ENCODE data around the gene PRSS33.

The PRSS33 gene

DNA sequence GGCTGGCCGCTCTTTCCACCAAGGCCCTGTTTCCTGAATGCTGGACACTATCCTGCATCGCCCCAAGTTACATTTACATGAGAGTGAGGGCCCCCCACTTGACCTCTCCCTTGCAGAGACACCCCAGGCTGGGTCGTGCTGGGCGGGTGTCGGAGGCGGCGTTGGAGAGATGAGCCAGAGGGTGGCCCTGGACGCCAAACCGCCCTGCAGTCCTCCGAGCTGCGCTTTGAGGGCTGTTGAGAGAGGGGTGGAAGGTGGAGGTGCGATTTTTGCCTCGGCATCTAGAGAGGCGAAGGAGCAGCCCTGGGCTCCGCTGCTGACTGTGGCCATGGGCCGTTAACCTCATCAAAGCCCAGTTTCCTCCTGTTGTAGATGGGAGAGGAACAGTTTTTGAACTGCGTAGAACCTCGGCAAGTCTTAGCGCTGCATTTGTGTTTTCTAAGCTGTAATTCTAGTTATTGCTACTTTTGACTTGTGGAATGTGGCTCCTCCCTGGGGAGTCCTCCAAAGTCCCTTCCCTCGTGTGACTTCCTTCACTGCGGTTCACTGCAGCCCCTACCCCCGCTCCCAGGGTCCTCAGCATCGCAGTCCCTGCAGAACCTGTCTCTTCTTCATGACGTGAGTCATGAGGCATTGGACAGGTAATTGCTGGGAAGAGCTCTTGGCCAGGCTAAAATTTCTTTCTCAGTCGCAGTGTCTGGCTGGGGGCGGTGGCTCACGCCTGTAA, 9.3 kb downstream of the PRSS33 start:
- in situ Hi-C loops (cut with HindIII; ENCODE audit: low sequenced_read_pairs): no loop called here

- in situ Hi-C loops (cut with HindIII; ENCODE audit: low sequenced_read_pairs): no loop called here
Measured at GRCh38 chr16:2777231-2777902, 10.0 kb downstream of the PRSS33 start, which contains the start of gene ELOB. Gene ELOB (minus strand): TSS chr16:2777280. CDS start chr16:2777239, 41 bp downstream.

DNA sequence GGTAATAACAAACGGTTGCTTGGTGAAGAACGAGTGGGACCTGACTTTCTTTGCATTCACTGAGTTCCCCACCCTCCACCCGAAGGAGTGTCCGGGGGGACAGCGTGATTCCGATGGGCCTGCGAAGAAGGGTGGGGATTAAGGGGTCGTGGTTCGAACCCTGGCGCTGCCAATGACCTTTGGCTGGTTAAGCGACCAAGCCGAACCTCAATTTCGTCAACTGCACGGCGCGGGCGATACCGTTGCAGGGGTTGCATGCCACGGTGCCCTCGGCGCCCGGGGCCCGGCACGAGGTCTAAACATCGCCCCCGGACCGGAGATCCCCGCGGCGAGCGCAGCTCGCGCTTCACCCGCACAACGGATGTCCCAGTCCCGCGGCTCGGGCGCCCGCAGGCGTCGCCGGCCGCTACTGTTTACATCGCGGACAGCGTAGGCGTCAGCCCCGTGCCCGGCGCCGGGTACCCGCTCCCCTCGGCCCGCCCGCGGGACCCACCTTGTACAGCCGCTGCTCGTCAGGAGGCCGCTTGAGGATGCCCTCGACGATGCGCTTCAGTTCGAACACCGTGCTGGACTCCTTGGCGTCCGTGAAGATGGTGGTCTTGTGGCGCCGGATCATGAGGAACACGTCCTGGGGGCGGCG, 10.7 kb downstream of the PRSS33 start:
- in situ Hi-C loops (cut with HindIII; ENCODE audit: low sequenced_read_pairs): no loop called here

DNA sequence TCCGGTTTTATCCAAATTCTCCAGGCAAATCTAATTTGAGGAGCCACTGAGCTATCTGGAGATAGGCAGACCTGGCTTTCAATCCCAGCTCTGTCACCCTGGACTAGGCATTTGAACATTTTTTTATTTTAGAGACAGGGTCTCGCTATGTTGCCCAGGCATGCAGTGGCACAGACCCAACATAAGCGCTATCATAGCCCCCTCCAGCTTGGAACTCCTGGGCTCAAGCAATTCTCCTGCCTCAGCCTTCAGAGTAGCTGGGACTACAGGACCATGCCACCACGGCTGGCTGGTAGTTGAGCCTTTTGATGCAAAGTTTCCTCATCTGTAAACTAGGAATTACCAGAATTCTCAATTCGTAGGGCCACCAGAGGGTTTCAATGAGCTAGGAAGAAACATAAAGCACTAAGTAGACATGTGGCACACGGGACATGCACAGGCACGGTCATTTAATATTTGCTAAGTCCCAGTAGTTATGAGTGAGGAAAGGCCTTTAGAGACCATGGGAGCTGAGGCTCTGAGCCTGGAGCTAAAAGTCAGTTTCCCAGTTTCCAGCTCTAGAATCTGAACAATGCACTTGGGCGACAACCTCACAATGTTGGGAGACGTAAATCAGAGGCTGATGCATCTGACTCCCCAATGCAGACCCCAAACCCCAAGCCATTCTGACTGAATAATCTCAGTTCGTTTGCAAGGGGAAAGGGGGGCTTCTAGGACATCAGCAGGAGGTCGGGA, 11.4 kb downstream of the PRSS33 start:
- in situ Hi-C loops (cut with HindIII; ENCODE audit: low sequenced_read_pairs): no loop called here

DNA sequence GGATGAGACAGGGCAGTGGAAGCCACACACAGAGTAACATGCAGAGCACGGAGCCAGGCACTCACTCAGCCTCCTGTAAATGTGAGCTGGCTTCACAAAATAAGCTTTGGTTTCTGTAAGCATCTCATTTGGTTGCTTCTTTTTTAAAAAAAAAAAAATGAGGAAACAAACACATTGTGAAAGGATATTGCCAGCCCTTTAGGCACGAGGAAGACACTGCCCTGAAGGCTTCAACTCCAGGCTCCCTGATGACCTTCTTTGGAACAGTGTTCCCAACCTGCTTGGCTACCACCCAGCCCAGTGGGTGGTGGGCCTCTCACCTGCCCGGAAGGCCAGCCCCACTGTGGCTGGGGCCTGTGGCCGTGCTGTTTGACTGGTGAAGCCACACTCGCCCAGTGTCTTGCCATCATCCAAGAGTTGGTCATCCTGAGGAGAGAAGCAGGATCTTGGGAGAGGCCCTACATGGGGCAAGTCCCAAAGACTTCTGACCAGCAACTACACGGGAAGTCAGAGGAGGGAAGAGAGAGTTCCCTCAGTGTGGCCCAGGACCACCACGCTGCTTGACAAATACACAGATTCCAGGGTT, 12.1 kb downstream of the PRSS33 start:
- in situ Hi-C loops (cut with HindIII; ENCODE audit: low sequenced_read_pairs): no loop called here

DNA sequence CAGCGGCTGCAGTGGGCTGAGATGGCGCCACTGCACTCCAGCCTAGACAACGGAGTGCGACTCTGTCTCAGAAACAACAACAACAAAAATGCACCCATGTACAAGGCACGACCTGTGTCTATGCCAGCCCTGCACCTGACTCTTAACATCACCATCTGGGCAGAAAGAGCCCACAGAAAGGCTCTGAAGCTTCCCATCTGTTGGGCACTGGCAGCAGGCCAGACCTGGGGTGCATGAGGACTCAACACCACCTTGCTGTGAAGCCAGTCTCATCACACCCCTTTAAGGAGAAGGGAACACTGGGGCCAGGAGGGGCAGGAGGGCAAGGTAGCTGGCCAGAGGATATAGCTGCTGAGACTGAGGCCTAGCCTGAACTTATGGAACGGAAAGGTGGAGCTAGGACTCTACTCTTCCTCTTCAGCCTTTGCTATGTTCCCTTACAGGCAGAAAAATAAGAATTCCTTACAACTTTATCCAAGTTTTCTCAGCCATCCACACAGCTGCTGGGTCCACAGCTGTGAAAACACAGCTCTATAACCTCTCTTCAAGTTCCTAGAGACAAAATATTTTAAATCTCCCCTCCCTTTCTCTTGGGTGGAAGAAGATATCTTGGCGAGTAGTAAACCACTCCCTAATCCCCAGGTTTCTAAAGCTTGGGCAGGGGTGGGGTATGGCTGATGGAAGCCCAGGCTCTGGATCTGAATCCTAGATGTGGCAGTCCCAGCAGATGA, 13.0 kb downstream of the PRSS33 start:
- in situ Hi-C loops (cut with HindIII; ENCODE audit: low sequenced_read_pairs): no loop called here

GRCh38 chr16:2773188-2773968, 14.0 kb downstream of the PRSS33 start:
- in situ Hi-C loops (cut with HindIII; ENCODE audit: low sequenced_read_pairs): no loop called here

- in situ Hi-C loops (cut with HindIII; ENCODE audit: low sequenced_read_pairs): no loop called here
Measured at GRCh38 chr16:2771496-2772402, 15.6 kb downstream of the PRSS33 start.

- in situ Hi-C loops (cut with HindIII; ENCODE audit: low sequenced_read_pairs): no loop called here
Measured at GRCh38 chr16:2770057-2770951, 17.1 kb downstream of the PRSS33 start.

- in situ Hi-C loops (cut with HindIII; ENCODE audit: low sequenced_read_pairs): no loop called here
Measured at GRCh38 chr16:2769675-2770056, 17.7 kb downstream of the PRSS33 start.

DNA sequence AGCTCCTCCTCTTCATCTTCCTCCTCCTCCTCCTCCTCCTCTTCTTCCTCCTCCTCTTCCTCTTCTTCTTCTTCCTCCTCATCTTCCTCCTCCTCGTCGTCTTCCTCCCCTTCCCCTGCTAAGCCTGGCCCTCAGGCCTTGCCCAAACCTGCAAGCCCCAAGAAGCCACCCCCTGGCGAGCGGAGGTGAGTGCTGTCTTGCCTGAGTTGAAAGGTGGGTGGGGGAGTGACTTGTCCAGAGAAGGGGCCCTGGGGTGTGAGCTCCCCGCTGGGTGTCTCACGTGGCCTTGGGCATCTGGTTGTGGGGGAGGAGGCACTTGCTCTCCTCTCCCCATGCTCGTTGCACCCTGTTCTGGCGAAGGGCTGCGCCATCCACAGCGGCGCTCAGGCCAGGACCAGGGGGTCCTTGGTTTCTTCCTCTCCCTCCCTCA, 18.2 kb downstream of the PRSS33 start:
- in situ Hi-C loops (cut with HindIII; ENCODE audit: low sequenced_read_pairs): no loop called here

GRCh38 chr16:2768403-2769089, 18.8 kb downstream of the PRSS33 start:
- in situ Hi-C loops (cut with HindIII; ENCODE audit: low sequenced_read_pairs): no loop called here

DNA sequence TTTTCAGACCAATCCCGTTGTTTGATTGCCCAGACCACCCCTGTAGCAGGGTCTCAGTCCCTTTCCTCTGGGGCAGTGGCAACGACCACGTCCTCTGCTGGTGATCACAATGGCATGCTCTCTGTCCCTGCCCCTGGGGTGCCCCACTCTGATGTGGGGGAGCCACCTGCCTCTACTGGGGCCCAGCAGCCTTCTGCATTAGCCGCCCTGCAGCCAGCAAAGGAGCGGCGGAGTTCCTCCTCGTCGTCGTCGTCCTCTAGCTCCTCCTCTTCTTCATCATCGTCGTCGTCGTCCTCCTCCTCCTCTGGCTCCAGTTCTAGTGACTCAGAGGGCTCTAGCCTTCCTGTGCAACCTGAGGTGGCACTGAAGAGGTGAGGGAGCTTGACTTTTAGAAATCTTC, 19.5 kb downstream of the PRSS33 start:
- in situ Hi-C loops (cut with HindIII; ENCODE audit: low sequenced_read_pairs): no loop called here

DNA sequence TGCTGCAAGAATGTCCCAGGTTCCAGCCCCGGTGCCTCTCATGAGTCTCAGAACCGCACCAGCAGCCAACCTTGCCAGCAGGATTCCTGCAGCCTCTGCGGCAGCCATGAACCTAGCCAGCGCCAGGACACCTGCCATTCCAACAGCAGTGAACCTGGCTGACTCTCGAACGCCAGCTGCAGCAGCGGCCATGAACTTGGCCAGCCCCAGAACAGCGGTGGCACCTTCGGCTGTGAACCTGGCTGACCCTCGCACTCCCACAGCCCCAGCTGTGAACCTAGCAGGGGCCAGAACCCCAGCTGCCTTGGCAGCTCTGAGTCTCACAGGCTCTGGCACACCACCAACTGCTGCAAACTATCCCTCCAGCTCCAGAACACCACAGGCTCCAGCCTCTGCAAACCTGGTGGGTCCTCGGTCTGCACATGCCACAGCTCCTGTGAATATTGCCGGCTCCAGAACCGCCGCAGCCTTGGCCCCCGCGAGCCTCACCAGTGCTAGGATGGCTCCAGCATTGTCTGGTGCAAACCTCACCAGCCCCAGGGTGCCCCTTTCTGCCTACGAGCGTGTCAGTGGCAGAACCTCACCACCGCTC, 20.1 kb downstream of the PRSS33 start:
- in situ Hi-C loops (cut with HindIII; ENCODE audit: low sequenced_read_pairs): no loop called here

DNA sequence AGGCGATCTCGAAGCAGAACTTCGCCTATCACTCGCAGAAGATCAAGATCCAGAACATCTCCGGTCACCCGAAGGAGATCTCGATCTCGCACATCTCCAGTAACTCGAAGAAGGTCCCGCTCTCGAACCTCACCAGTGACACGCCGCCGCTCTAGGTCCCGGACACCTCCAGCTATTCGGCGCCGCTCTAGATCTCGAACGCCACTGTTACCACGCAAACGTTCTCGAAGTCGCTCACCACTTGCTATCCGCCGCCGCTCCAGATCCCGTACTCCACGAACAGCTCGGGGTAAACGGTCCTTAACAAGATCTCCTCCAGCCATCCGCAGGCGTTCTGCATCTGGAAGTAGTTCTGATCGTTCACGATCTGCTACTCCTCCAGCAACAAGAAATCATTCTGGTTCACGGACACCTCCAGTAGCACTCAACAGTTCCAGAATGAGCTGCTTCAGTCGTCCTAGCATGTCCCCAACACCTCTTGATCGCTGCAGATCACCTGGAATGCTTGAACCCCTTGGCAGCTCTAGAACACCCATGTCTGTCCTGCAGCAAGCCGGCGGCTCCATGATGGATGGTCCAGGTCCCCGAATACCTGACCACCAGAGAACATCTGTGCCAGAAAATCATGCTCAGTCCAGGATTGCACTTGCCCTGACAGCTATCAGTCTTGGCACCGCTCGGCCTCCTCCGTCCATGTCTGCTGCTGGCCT, 20.8 kb downstream of the PRSS33 start:
- in situ Hi-C loops (cut with HindIII; ENCODE audit: low sequenced_read_pairs): no loop called here

Measured in DLD1 (cell line).